Neural cell (in vitro differentiated cells): Measurements from ENCODE around the gene GNAS. TPM values are rescaled to one million over a fixed set of nuclear protein-coding genes. Genes with fewer than 3 reads are reported as not detected.

Experiments
- H2AFZ ChIP-seq: fragments of 200-600, 300-800 bp; sonication (generic), shearing (Covaris generic); 2 replicates; pipeline ENCODE4 v1.6.0; 2014; ENCODE audit warnings: low read depth, mild to moderate bottlenecking, antibody characterized with exemption, low read length, moderate library complexity
- H3F3A ChIP-seq: fragments of 200-600 bp; shearing (Covaris generic); 2 replicates; pipeline ENCODE4 v1.6.1; 2016; ENCODE audit warnings: mild to moderate bottlenecking, moderate library complexity, mixed read lengths, antibody characterized with exemption, low read length; ENCODE audit not compliant: insufficient read depth, poor library complexity, severe bottlenecking
- H3K27ac ChIP-seq: fragments of 200-600, 300-800 bp; sonication (generic), shearing (Covaris generic); 2 replicates; pipeline ENCODE4 v1.5.1; 2014; ENCODE audit warnings: mild to moderate bottlenecking, low read length, moderate library complexity
- H3K27me3 ChIP-seq: fragments of 300-800, 200-600 bp; sonication (generic), shearing (Covaris generic); 2 replicates; pipeline ENCODE4 v1.6.0; 2014; ENCODE audit warnings: mild to moderate bottlenecking, low read depth, low read length, moderate library complexity; ENCODE audit not compliant: insufficient read depth
- H3K36me3 ChIP-seq: fragments of 300-800, 200-600 bp; sonication (generic), shearing (Covaris generic); 2 replicates; pipeline ENCODE4 v1.5.1; 2014; ENCODE audit warnings: mild to moderate bottlenecking, antibody characterized with exemption, low read length, moderate library complexity; ENCODE audit not compliant: insufficient read depth
- H3K4me2 ChIP-seq: fragments of 300-800, 200-600 bp; sonication (generic), shearing (Covaris generic); 2 replicates; pipeline ENCODE4 v1.6.0; 2014; ENCODE audit warnings: mild to moderate bottlenecking, low read length
- H3K4me3 ChIP-seq: fragments of 300-800, 200-600 bp; sonication (generic), shearing (Covaris generic); 2 replicates; pipeline ENCODE4 v1.5.1; 2014; ENCODE audit warnings: mild to moderate bottlenecking, low read length, moderate library complexity
- H3K79me2 ChIP-seq: fragments of 200-600 bp; shearing (Covaris generic); replicated peaks from 2 replicates; pipeline ENCODE4 v1.6.0; 2014; ENCODE audit warnings: mild to moderate bottlenecking, low read length, moderate library complexity; ENCODE audit not compliant: insufficient read depth
- H3K9ac ChIP-seq: fragments of 300-800, 200-600 bp; sonication (generic), shearing (Covaris generic); 2 replicates; pipeline ENCODE4 v1.6.1; 2016; ENCODE audit warnings: mild to moderate bottlenecking, low read length, mixed read lengths
- H3K9me2 ChIP-seq: fragments of 200-600 bp; shearing (Covaris generic); 2 replicates; pipeline ENCODE4 v1.6.1; 2016; ENCODE audit warnings: mild to moderate bottlenecking, low read length, mixed read lengths; ENCODE audit not compliant: insufficient read depth
- H3K9me3 ChIP-seq: fragments of 200-600, 300-800 bp; sonication (generic), shearing (Covaris generic); 2 replicates; pipeline ENCODE4 v1.6.1; 2016; ENCODE audit warnings: mild to moderate bottlenecking, mixed run types, low read length, moderate library complexity, mixed read lengths
- H4K20me1 ChIP-seq: fragments of 200-600 bp; shearing (Covaris generic); 2 replicates; pipeline ENCODE4 v1.6.1; 2016; ENCODE audit warnings: mild to moderate bottlenecking, mixed run types; ENCODE audit not compliant: insufficient read depth
- CTCF ChIP-seq: fragments of 450-650 bp; IDR thresholded peaks from 2 replicates; pipeline ENCODE4 v1.5.1; 2014; ENCODE audit warnings: antibody characterized with exemption, mild to moderate bottlenecking, moderate library complexity; ENCODE audit not compliant: poor library complexity, severe bottlenecking
- EP300 ChIP-seq: fragments of 450-650 bp; conservative IDR thresholded peaks from 2 replicates; pipeline ENCODE4 v1.6.1; 2014; ENCODE audit warnings: antibody characterized with exemption, mild to moderate bottlenecking, moderate library complexity; ENCODE audit not compliant: poor library complexity, severe bottlenecking
- EZH2 ChIP-seq: fragments of 200-600, 300-800 bp; shearing (Covaris generic), sonication (generic); IDR thresholded peaks from 2 replicates; pipeline ENCODE4 v1.6.1; 2014; ENCODE audit warnings: antibody characterized with exemption, low read length, borderline replicate concordance, mild to moderate bottlenecking; ENCODE audit not compliant: insufficient read depth, poor library complexity, severe bottlenecking
- MXI1 ChIP-seq: fragments of 450-650 bp; conservative IDR thresholded peaks from 2 replicates; pipeline ENCODE4 v1.6.1; 2014; ENCODE audit warnings: antibody characterized with exemption, mild to moderate bottlenecking; ENCODE audit not compliant: poor library complexity, severe bottlenecking
- POLR2AphosphoS5 ChIP-seq: IDR thresholded peaks from 2 replicates; pipeline ENCODE4 v1.6.1; 2012
- RAD21 ChIP-seq: fragments of 450-650 bp; conservative IDR thresholded peaks from 2 replicates; pipeline ENCODE4 v1.6.1; 2014; ENCODE audit warnings: antibody characterized with exemption, mild to moderate bottlenecking, moderate library complexity
- REST ChIP-seq: IDR thresholded peaks from 2 replicates; pipeline ENCODE4 v1.6.1; 2012; ENCODE audit warnings: borderline replicate concordance
- SMC3 ChIP-seq: fragments of 450-650 bp; conservative IDR thresholded peaks from 2 replicates; pipeline ENCODE4 v1.6.1; 2014; ENCODE audit warnings: antibody characterized with exemption, mild to moderate bottlenecking, moderate library complexity; ENCODE audit not compliant: poor library complexity
- TAF1 ChIP-seq: IDR thresholded peaks from 2 replicates; pipeline ENCODE4 v1.6.1; 2012; ENCODE audit warnings: low read depth
- polyA plus RNA-seq: library from polyadenylated mRNA; depleted of rRNA; stranded (reverse); fragments of >200 nt; gene quantifications from 2 replicates; pipeline ENCODE4 v1.2.3, GENCODE V29; 2014

Gene GNAS
- polyA plus RNA-seq, 1 donor from 2014 or later: 958 TPM

GRCh38 chr20:58883241-58883691 lies 30.8 kb downstream of the GNAS start:
- Histone ChIP-seq H3K4me2 (no peak overlapping the region), H3F3A (no peaks in the 10 kb centered on the region), H3K36me3 (no peaks in the 10 kb centered on the region), H3K79me2 (no peaks in the 10 kb centered on the region), H3K9me3 (no peaks in the 10 kb centered on the region), H2AFZ (no peak overlapping the region), H3K9ac (no peak overlapping the region), H3K4me3 (no peak overlapping the region), H4K20me1 (no peaks in the 10 kb centered on the region), H3K9me2 (no peaks in the 10 kb centered on the region), H3K27ac (no peak overlapping the region), H3K27me3 (no peaks in the 10 kb centered on the region)
- no peak for TF ChIP-seq RAD21
- no peak for TF ChIP-seq TAF1
- TF ChIP-seq POLR2AphosphoS5: no peak
- TF ChIP-seq EZH2: no peak
- no peak for TF ChIP-seq MXI1
- no peak for TF ChIP-seq REST
- no peak for TF ChIP-seq CTCF
- TF ChIP-seq SMC3: no peak
- TF ChIP-seq EP300: no peak

- Histone ChIP-seq H3K9me2 (no peaks in the 10 kb centered on the region), H3F3A (no peaks in the 10 kb centered on the region), H3K9me3 (no peaks in the 10 kb centered on the region), H3K27ac (no peak overlapping the region), H3K9ac (no peak overlapping the region), H2AFZ (no peak overlapping the region), H3K4me3 (no peak overlapping the region), H3K36me3 (no peaks in the 10 kb centered on the region), H3K4me2 (no peak overlapping the region), H3K27me3 (no peaks in the 10 kb centered on the region), H4K20me1 (no peaks in the 10 kb centered on the region), H3K79me2 (no peaks in the 10 kb centered on the region)
- no peak for TF ChIP-seq MXI1
- TF ChIP-seq CTCF: no peak
- no peak for TF ChIP-seq EZH2
- no peak for TF ChIP-seq REST
- no peak for TF ChIP-seq SMC3
- TF ChIP-seq POLR2AphosphoS5: no peak
- TF ChIP-seq TAF1: no peak
- TF ChIP-seq EP300: no peak
- TF ChIP-seq RAD21: no peak
These were observed 32.5 kb downstream of the GNAS start for GRCh38 chr20:58884966-58885365.
